Measurements from ENCODE around the gene RFPL4A.
"Not testable (repeated sequence)": the region's sequence is repeated elsewhere in the genome, so short reads cannot be mapped to it uniquely, and the experiment has no call there.

Gene RFPL4A

DNA sequence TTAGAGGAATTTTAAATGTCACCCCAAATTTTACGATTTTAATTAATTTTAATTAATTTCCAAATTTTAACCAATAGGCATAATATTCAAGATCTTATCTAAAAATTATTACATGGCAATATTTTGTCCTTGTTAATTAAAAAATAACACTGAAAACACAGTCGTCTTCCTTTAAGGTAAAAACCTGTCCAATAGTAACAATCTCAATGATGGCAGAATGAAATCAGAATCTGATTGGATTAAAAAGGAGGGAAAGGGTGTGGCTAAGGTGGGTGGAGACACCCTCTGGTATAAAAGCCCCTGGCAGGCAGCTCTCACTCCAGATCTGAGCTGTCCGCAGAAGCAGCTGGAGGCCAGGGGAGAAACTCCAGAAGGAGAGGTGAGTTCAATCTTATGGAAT is at the start of gene RFPL4A:
Gene RFPL4A (plus strand): TSS at position 301 of the 400 bp plus-strand sequence. CDS start 2,704 bp downstream, outside the sequence.
- ATAC-seq, DNase-seq: not testable (repeated sequence)

DNA sequence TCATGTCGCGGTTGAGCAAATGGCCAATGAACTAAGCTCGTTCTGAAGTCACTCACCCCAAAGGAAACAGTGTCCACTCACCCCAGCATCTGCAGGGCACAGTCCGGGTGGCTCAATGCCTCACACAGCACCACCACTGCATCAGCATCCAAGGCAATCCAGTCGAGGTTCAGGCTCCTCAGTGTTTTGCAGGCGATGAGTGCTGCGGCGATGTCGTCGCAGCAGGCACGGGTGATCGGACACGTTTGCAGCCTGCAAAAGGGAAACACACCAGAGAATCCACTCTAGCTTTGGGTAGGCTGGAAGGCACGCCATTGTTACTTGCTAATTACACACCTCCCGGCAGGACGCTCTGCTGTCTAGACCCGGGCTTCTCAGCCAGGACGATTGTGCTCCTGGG is 47.2 kb upstream of the RFPL4A start:
- DNase-seq (no peak), ATAC-seq (no peak)

- DNase-seq = no peak
- ATAC-seq = no peak
These were observed 45.9 kb upstream of the RFPL4A start for GRCh38 chr19:55712804-55713631.

- ATAC-seq (no peak), DNase-seq (no peak)
These were observed 42.4 kb upstream of the RFPL4A start for GRCh38 chr19:55716531-55716930.

GRCh38 chr19:55717251-55717650 is 41.6 kb upstream of the RFPL4A start:
- no peak for ATAC-seq
- no peak for DNase-seq

DNA sequence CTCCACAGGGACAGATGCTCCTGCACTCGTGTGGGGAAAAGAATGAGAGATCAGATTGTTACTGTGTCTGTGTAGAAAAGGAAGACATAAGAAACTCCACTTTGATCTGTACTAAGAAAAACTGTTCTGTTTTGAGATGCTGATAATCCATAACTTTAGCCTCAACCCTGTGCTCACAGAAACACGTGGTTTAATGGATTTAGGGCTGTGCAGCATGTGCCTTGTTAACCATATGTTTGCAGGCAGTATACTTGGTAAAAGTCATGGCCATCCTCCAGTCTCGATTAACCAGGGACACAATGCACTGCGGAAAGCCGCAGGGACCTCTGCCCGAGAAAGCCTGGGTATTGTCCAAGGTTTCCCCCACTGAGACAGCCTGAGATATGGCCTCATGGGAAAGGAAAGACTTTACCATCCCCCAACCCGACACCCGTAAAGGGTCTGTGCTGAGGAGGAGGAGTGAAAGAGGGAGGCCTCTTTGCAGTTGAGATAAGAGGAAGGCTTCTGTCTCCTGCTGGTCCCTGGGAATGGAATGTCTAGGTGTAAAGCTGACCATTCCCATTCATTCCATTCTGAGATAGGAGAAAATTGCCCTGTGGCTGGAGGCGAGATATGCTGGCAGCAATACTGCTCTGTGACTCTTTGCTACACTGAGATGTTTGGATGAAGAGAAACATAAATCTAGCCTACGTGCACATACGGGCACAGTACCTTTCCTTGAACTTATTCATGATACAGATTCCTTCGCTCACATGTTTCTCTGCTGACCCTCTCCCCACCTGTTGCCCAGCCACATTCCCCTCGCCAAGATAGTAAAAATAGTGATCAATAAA is 40.8 kb upstream of the RFPL4A start:
- ATAC-seq, DNase-seq: not testable (repeated sequence)

- no peak for DNase-seq
- no peak for ATAC-seq
These were observed 38.6 kb upstream of the RFPL4A start for GRCh38 chr19:55720214-55720746.

- ATAC-seq = no peak
- DNase-seq = no peak
These were observed 38.1 kb upstream of the RFPL4A start for GRCh38 chr19:55720801-55721200.

- no peak for ATAC-seq
- no peak for DNase-seq
These were observed 35.4 kb upstream of the RFPL4A start for GRCh38 chr19:55723491-55723890.

- ATAC-seq = not testable (repeated sequence)
These were observed 28.5 kb upstream of the RFPL4A start for GRCh38 chr19:55730378-55730777.

GRCh38 chr19:55738302-55738701 is 20.6 kb upstream of the RFPL4A start, which contains the start of gene NLRP9:
Gene NLRP9, minus strand, starts transcription at chr19:55738402. Its CDS starts 28 bp downstream, at chr19:55738374.
- ATAC-seq (no peak), DNase-seq (no peak)

More at GRCh38 chr19:55730378-55730777, 28.5 kb upstream of the RFPL4A start:
- not testable (repeated sequence) for DNase-seq

- ATAC-seq (no peak), DNase-seq (no peak)
These were observed 8.2 kb upstream of the RFPL4A start for GRCh38 chr19:55750715-55751114.

DNA sequence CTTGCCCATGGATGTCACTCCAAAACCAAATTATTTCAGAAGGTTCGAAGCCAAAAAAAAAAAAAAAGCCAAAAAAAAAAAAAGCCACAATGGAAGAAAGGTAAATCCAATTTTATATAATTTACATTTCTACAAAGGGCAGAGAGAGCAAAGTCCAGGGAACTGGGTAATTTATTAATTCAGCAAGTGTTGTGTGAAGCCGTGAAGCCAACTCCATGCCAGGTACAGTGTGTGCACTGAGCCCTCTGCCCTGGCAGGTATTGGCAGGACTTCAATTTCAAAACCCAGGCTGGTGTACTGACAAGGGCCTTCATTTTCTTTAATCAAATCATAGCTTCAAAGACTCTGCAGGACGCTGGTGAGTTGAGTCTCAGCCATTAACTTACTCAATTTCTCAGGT is 5.5 kb upstream of the RFPL4A start:
- no peak for DNase-seq
- ATAC-seq = no peak

DNA sequence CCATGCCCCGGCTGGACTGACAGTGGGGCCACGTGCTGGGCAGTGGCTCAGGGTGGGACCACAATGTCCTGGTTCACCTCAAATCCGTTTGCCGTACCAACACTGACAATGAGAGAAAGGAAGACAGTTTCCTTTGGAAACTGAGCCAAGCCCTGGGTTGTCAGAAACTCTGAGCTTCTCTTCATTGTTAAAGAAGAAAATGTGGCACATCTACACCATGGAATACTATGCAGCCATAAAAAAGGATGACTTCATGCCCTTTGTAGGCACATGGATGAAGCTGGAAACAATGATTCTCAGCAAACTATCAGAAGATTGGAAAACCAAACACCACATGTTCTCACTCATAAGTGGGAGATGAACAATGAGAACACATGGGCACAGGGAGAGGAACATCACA is 2.1 kb upstream of the RFPL4A start:
- not testable (repeated sequence) for DNase-seq, ATAC-seq

DNA sequence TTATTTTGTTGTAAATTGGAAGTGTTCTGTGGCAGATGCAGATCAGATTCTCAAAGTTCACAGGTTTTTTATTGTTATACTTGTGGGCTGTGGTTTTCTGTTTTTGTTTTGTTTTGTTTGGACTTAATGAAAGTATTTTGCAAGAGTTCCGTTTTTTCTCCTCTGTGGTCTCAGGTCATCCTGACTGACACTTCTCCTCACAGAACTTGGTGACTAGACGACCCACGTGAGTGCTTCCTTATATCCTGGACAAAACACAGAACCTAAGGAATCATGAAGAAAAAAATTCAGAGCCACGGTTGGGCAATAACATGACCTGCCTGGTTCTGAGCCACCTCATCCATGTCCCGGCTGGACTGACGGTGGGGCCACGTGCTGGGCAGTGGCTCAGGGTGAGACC is 7.6 kb downstream of the RFPL4A start:
- DNase-seq (no peak), ATAC-seq (no peak)

DNA sequence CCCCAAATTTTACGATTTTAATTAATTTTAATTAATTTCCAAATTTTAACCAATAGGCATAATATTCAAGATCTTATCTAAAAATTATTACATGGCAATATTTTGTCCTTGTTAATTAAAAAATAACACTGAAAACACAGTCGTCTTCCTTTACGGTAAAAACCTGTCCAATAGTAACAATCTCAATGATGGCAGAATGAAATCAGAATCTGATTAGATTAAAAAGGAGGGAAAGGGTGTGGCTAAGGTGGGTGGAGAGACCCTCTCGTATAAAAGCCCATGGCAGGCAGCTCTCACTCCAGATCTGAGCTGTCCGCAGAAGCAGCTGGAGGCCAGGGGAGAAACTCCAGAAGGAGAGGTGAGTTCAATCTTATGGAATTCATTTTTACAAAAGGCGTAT is 9.9 kb downstream of the RFPL4A start, which contains the start of gene RFPL4AL1:
Gene RFPL4AL1 (plus strand): TSS at position 301 of the 400 bp plus-strand sequence. CDS start 2,687 bp downstream, outside the sequence.
- ATAC-seq, DNase-seq: not testable (repeated sequence)

DNA sequence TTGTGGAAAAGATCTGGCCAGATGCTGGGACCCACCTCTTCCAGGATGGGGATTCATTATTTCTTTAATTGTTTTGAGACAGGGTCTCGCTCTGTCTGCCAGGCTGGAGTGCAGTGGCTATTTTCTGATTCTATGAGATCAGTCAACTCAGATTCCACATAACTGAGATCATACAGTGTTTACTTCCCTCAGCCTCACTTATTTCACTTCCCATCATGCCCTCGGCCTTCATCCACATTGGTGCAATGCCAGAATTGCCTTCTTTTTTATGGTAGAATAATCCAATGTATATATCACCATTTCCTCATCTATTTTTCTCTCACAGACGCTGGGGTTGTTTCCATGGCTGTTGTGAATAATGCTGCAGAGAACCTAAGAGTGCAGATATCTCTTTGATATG is 10.7 kb downstream of the RFPL4A start:
- not testable (repeated sequence) for ATAC-seq, DNase-seq

DNA sequence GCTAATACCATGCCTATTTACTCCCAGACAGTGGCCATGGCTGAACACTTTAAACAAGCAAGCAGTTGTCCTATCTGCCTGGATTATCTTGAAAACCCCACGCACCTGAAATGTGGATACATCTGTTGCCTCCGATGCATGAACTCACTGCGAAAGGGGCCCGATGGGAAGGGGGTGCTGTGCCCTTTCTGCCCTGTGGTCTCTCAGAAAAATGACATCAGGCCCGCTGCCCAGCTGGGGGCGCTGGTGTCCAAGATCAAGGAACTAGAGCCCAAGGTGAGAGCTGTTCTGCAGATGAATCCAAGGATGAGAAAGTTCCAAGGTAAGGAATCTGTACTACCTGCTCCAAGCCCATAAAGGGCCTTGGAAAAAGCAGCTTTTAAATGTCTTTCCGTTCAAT is 18.6 kb downstream of the RFPL4A start:
- ATAC-seq = no peak
- peak; percentile 5 for DNase-seq

DNA sequence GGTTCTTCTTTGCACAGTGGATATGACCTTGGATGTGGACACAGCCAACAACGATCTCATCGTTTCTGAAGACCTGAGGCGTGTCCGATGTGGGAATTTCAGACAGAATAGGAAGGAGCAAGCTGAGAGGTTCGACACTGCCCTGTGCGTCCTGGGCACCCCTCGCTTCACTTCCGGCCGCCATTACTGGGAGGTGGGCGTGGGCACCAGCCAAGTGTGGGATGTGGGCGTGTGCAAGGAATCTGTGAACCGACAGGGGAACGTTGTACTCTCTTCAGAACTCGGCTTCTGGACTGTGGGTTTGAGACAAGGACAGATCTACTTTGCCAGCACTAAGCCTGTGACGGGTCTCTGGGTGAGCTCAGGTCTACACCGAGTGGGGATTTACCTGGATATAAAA is 19.4 kb downstream of the RFPL4A start:
- ATAC-seq (no peak), DNase-seq (no peak)

DNA sequence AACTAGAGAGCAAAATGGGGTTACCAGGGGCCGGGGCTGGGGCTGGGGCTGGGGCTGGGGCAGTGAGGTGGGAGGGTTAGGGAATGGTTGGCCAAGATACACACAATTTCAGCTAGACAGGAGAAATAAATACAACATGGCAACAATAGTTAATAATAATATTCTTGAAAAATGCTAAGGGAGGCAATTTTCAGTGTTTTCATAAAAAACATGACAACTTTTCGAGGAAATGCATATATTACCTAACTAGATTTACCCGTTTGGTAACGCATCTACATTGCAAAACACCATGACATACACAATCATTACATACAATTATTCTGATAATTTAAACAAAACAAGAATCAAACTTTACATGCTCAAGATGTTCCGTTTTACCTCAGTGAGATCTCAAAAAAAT is 22.2 kb downstream of the RFPL4A start:
- DNase-seq = no peak
- no peak for ATAC-seq

- ATAC-seq (no peak), DNase-seq (no peak)
These were observed 36.1 kb downstream of the RFPL4A start for GRCh38 chr19:55795021-55795420.

DNA sequence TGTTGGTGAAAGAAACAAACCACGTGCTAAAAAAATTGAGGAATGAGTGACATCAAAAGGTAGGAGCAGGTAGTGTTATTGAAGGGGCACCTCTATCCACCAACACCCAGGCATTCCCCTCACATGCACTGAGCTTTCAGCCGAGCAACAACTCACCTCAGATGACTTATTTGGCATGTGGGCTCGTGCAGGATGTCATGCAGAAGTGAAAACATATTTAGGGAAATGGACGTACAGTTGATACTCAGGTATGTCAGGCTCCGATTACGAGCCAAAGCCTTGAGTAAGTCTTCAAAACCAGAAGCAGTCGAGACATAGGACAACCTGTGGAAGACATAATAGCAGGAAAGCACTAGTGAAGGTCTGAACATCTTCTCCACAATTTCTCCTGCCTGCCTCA is 42.5 kb downstream of the RFPL4A start:
- DNase-seq (no peak), ATAC-seq (no peak)

DNA sequence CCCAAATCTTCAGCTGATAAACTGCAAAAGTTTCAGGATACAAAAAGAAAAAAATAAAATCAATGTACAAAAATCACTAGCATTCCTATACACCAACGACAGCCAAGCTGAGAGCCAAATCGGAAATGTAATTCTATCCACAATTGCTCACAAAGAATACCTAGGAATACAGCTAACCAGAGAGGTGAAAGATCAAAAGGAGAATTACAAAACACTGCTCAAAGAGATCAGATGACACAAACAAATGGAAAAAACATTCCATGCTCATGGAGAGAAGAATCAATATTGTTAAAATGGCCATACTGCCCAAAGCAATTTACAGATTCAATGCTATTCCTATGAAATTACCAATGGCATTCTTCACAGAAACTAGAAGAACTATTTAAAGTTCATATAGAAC is 43.4 kb downstream of the RFPL4A start:
- ATAC-seq = no peak
- no peak for DNase-seq

Measured in stimulated activated naive CD8-positive, alpha-beta T cell treated with anti-CD3 and anti-CD28 coated beads, Interleukin-15, Interleukin-2, amounts not matched to agents 100 U/mL and 50 U/mL, for 24 hours (primary cell).